CMK (cell line): ENCODE data around the gene MTHFD2.

Experiments
- DNase-seq: peaks from one replicate; pipeline ENCODE4 v3.0.0-alpha.2; 2010; ENCODE audit warnings: low read depth

The MTHFD2 gene

GRCh38 chr2:74264281-74264680, 65.9 kb downstream of the MTHFD2 start:
- DNase-seq: no peak

GRCh38 chr2:74267068-74267467, 68.7 kb downstream of the MTHFD2 start:
- no peak for DNase-seq
